GM12878 (cell line): ENCODE data around the gene MAPKAPK2. TPM values are rescaled to one million over a fixed set of nuclear protein-coding genes. Genes with fewer than 3 reads are reported as not detected.

Experiments
- ATAC-seq: fragments of 200-7000 bp; cut with Tn5 transposase; 3 replicates; pipeline ENCODE4 v1.9.1; 2020; ENCODE audit warnings: mild to moderate bottlenecking, moderate library complexity
- BruUV-seq: library from RNA; stranded (reverse); fragments of 400-500 nt; replicated peaks from 2 replicates; lab custom pipeline; 2021; lab: Mats Ljungman, UMichigan
- CTCF ChIA-PET: fragments of 300-600 bp; sonication (Branson Sonifier 250); formaldehyde crosslinking; extraction: SDS; loops from one replicate; lab custom pipeline; 2021; ENCODE audit warnings: inconsistent platforms; lab: Yijun Ruan, JAX
- POLR2A ChIA-PET: fragments of 350-600 bp; formaldehyde crosslinking; extraction: SDS; loops from one replicate; lab custom pipeline; 2021; ENCODE audit warnings: inconsistent platforms; lab: Charles Lee
- RAD21 ChIA-PET: fragments of 300-600 bp; sonication (Branson Sonifier 250); formaldehyde crosslinking; loops from one replicate; lab custom pipeline; 2023; ENCODE audit warnings: antibody characterized with exemption; ENCODE audit not compliant: unreplicated experiment; lab: Charles Lee
- SMC1A ChIA-PET: fragments of 300-600 bp; sonication (Branson Sonifier 250); formaldehyde crosslinking; loops from one replicate; lab custom pipeline; 2023; ENCODE audit not compliant: unreplicated experiment, uncharacterized antibody; lab: Charles Lee
- DNase-seq: peaks from one replicate; pipeline ENCODE4 v3.0.0-alpha.2; 2011; ENCODE audit warnings: low read depth, low spot score
- FAIRE-seq: peaks from 3 replicates; lab custom pipeline; 2011; peaks lifted over from hg19 to GRCh38; lab: Jason Lieb, UNC
- H2AFZ ChIP-seq: 2 replicates; pipeline ENCODE4 v1.6.0; 2011; ENCODE audit warnings: low read depth, low read length, control low read depth; ENCODE audit not compliant: control insufficient read depth
- H3K27ac ChIP-seq: 2 replicates; pipeline ENCODE4 v1.5.1; 2011; ENCODE audit warnings: control low read depth; ENCODE audit not compliant: control insufficient read depth, insufficient read depth
- H3K27me3 ChIP-seq, 2 experiments: replicated peaks in 1 of 2; 2 replicates each; pipeline versions ENCODE4 v1.6.0 to v1.6.1; 2011; ENCODE audit warnings: low read length in 1 of 2; ENCODE audit not compliant: control insufficient read depth in 2 of 2, insufficient read depth in 2 of 2
- H3K36me3 ChIP-seq, 2 experiments: 2 replicates each; pipeline ENCODE4 v1.5.1; 2011; ENCODE audit warnings: low read length in 1 of 2; ENCODE audit not compliant: control insufficient read depth in 2 of 2, insufficient read depth in 2 of 2
- H3K4me1 ChIP-seq: 2 replicates; pipeline ENCODE4 v1.6.1; 2011; ENCODE audit warnings: mild to moderate bottlenecking, low read length, moderate library complexity, mixed read lengths; ENCODE audit not compliant: control insufficient read depth, insufficient read depth
- H3K4me2 ChIP-seq: 2 replicates; pipeline ENCODE4 v1.6.0; 2011; ENCODE audit warnings: control low read depth; ENCODE audit not compliant: control insufficient read depth, insufficient read depth
- H3K4me3 ChIP-seq: fragments of 200-600 bp; sonication (generic); 2 replicates; pipeline ENCODE4 v1.5.1; 2016
- H3K79me2 ChIP-seq: 2 replicates; pipeline ENCODE4 v1.6.0; 2011; ENCODE audit warnings: low read length; ENCODE audit not compliant: control insufficient read depth, insufficient read depth
- H3K9ac ChIP-seq: 2 replicates; pipeline ENCODE4 v1.8.0; 2011; ENCODE audit warnings: low read length, control low read depth, mixed read lengths; ENCODE audit not compliant: control insufficient read depth, insufficient read depth
- H3K9me3 ChIP-seq: replicated peaks from 3 replicates; pipeline ENCODE4 v1.5.1; 2011; ENCODE audit warnings: mild to moderate bottlenecking, low read length; ENCODE audit not compliant: control insufficient read depth, insufficient read depth
- H4K20me1 ChIP-seq: 2 replicates; pipeline ENCODE4 v1.6.0; 2011; ENCODE audit not compliant: control insufficient read depth, insufficient read depth
- MEF2B ChIP-seq: fragments of 450-650 bp; IDR thresholded peaks from 2 replicates; pipeline ENCODE4 v1.6.1; 2018; ENCODE audit warnings: mild to moderate bottlenecking, moderate library complexity; ENCODE audit not compliant: partially characterized antibody, poor library complexity, severe bottlenecking
- POLR2AphosphoS2 ChIP-seq: IDR thresholded peaks from 2 replicates; pipeline ENCODE4 v1.6.1; 2011; ENCODE audit warnings: low read depth, mild to moderate bottlenecking, low read length, improper control_type of control experiment, moderate library complexity
- RCOR1 ChIP-seq: conservative IDR thresholded peaks from 2 replicates; pipeline ENCODE4 v1.6.1; 2012; ENCODE audit warnings: low read depth, low read length, improper control_type of control experiment
- RFX5 ChIP-seq: IDR thresholded peaks from 2 replicates; pipeline ENCODE4 v1.6.1; 2011; ENCODE audit warnings: low read depth, low read length, improper control_type of control experiment
- YBX1 ChIP-seq: fragments of 450-650 bp; IDR thresholded peaks from 2 replicates; pipeline ENCODE4 v1.6.1; 2016; ENCODE audit warnings: antibody characterized with exemption
- ZSCAN29 ChIP-seq: fragments of 450-650 bp; IDR thresholded peaks from 2 replicates; pipeline ENCODE4 v1.6.1; 2017; ENCODE audit warnings: mild to moderate bottlenecking, moderate library complexity
- WGBS: methylation state at CpG from one replicate; pipeline ENCODE4 v1.1.6; 2016; ENCODE audit warnings: low lambda C conversion rate; ENCODE audit not compliant: insufficient replicate concordance, insufficient coverage; ENCODE audit errors: missing lambda C conversion rate; 5-methylcytosine and 5-hydroxymethylcytosine counted together
- in situ Hi-C: fragments of 300-500 bp; cut with MboI; formaldehyde crosslinking; loops from 9 replicates; pipeline ENCODE4 v1.14.3; 2018; ENCODE audit warnings: mixed read lengths
- intact Hi-C: fragments of 100-400 bp; cut with micrococcal nuclease; formaldehyde crosslinking; loops from one replicate; pipeline ENCODE4 v1.14.2; 2022; ENCODE audit not compliant: unreplicated experiment
- polyA plus RNA-seq, 11 experiments: library from polyadenylated mRNA; depleted of rRNA in 4 of 11; unstranded in 6 of 11; stranded (reverse) in 5 of 11; fragments of >200 nt; fragmentation: Nextera tagmentation in 4 of 11; fragmentation: Illumina TruSeq in 1 of 11; extraction: Ambion mirVana in 4 of 11; extraction: Trizol in 1 of 11; gene quantifications; 1 replicate in 1 of 11; 2 replicates in 10 of 11; pipeline versions ENCODE4 v1.2.1 to v1.2.3, GENCODE V29; 2011 to 2016; ENCODE audit warnings: inconsistent platforms in 2 of 11, missing spikeins in 2 of 11, low read depth in 1 of 11
- total RNA-seq, 4 experiments: library from RNA; depleted of rRNA in 3 of 4; stranded (reverse); fragments of >200 nt in 3 of 4; fragmentation: Illumina TruSeq in 1 of 4; extraction: Trizol in 1 of 4; gene quantifications; 2 replicates each; pipeline versions ENCODE4 v1.2.1 to v1.2.3, GENCODE V29; 2013 to 2021
- TF ChIP-seq, protein P1 (sequence below): fragments of 450-650 bp; IDR thresholded peaks from 2 replicates; pipeline ENCODE4 v1.6.1; 2018; ENCODE audit warnings: borderline replicate concordance, mild to moderate bottlenecking; ENCODE audit not compliant: partially characterized antibody

Gene MAPKAPK2
- total and polyA plus RNA-seq, 10 of the 15 experiments (the other 5 are each of a cell fraction or from before 2014, with no cell fraction given): 0.72 to 92.2 (median 49.3) TPM

DNA sequence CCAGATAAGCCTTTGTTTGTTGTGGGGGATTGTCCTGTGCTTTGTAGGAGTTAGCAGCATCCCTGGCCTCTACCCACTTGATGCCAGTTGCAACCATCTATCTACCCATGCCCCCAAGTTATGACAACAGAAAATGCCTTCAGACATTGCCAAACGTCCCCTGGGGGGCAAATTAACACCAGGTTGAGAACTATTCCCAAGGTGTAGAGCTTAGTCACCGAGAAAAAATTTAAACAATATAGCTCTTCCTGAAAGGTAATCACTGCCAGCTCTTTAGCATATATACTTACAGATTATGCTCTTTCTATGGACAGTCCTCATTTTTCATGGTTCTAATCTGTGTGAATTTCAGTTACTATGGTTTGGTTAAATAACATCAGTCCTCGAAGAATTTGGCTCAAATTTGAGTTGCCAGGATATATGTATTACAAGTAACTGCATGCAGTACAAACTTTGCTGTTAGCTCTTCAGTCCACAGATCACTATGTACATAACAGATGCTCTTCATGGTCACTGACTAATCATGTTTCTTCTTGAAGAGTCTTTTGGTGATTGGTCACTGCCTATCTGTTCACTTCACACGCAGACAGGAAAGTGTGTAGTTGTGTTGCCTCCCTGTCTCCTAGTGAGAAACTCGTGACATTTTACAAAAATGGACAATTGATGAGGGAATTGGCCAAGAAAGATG, 25.2 kb downstream of the MAPKAPK2 start:
- POLR2A ChIA-PET: interaction anchor here (0.6 to 21.4 kb wide), 11 partner anchors 9 to 75 kb away, joined by 3 to 334 read pairs (median 4); partner anchors contain the start of genes DYRK3, IL19 and MAPKAPK2
- no peaks in the 10 kb centered on the region for H3K9me3 ChIP-seq
- H3K9ac ChIP-seq: no peak overlapping the region
- peaks cover 24% of the 10 kb centered on the region for H4K20me1 ChIP-seq
- RAD21 ChIA-PET: interaction anchor here (0.7 to 2.5 kb wide), 11 partner anchors 9 to 79 kb away, joined by 3 to 20 read pairs (median 5); no protein-coding TSS in a partner anchor
- H3K36me3 ChIP-seq: peaks cover 0 to 5% of the 10 kb centered on the region in 2 experiments; a peak in 2 of 4 replicates
- SMC1A ChIA-PET: interaction anchor here (0.7 to 17.9 kb wide), 16 partner anchors 9 to 272 kb away, joined by 3 to 222 read pairs (median 4); partner anchors contain the start of genes DYRK3 and MAPKAPK2
- H2AFZ ChIP-seq: no peak overlapping the region
- H3K4me2 ChIP-seq: no peak overlapping the region
- TSS peak; percentile 2 for BruUV-seq
- peaks cover 76% of the 10 kb centered on the region for H3K79me2 ChIP-seq
- TF ChIP-seq, protein P1, sequence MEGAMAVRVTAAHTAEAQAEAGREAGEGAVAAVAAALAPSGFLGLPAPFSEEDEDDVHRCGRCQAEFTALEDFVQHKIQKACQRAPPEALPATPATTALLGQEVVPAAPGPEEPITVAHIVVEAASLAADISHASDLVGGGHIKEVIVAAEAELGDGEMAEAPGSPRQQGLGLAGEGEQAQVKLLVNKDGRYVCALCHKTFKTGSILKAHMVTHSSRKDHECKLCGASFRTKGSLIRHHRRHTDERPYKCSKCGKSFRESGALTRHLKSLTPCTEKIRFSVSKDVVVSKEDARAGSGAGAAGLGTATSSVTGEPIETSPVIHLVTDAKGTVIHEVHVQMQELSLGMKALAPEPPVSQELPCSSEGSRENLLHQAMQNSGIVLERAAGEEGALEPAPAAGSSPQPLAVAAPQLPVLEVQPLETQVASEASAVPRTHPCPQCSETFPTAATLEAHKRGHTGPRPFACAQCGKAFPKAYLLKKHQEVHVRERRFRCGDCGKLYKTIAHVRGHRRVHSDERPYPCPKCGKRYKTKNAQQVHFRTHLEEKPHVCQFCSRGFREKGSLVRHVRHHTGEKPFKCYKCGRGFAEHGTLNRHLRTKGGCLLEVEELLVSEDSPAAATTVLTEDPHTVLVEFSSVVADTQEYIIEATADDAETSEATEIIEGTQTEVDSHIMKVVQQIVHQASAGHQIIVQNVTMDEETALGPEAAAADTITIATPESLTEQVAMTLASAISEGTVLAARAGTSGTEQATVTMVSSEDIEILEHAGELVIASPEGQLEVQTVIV: no peak
- TF ChIP-seq RCOR1 (no peak), YBX1 (no peak), MEF2B (peak; percentile 7), POLR2AphosphoS2 (no peak), ZSCAN29 (no peak), RFX5 (no peak)
- ATAC-seq: peak; percentile 13; the same call in 1 of the 3 replicates
- intact Hi-C loops: no loop called here
- in situ Hi-C loops: no loop called here
- no peaks in the 10 kb centered on the region for H3K27me3 ChIP-seq
- no peak for FAIRE-seq
- DNase-seq: no peak
- 58% methylated on average over 5 of the region's 5 CpGs for WGBS
- H3K27ac ChIP-seq: no peak overlapping the region
- H3K4me3 ChIP-seq: no peak overlapping the region
- H3K4me1 ChIP-seq: peaks cover 59% of the 10 kb centered on the region
- CTCF ChIA-PET: interaction anchor here (0.8 to 5.1 kb wide), 17 partner anchors 10 to 272 kb away, joined by 3 to 19 read pairs (median 5); partner anchors contain the start of gene IL19
